Measurements from ENCODE around the gene TBC1D19. TPM values are rescaled to one million over a fixed set of nuclear protein-coding genes. Genes with fewer than 3 reads are reported as not detected.
A peak's percentile ranks its signal among the peaks of the same experiment; 100 is the strongest.

The TBC1D19 gene
- total and polyA plus RNA-seq, 9 of the 15 experiments (the other 6 are each of a cell fraction or from before 2014, with no cell fraction given) = 0.73 to 5.6 (median 3.7) TPM

GRCh38 chr4:26782168-26782829, 198.4 kb downstream of the TBC1D19 start (continued):
- no peak for TF ChIP-seq ETV6 (IDR thresholded peaks at IDR 0.05; ENCODE audit: borderline replicate concordance in 1 of 2, low read depth in 2 of 2, low read length in 1 of 2)
- TF ChIP-seq ETV6 (CRISPR knock-in tag; IDR thresholded peaks at IDR 0.05; ENCODE audit: borderline replicate concordance) = no peak
- peak; percentile 46; the same call in 1 of the 2 replicates for TF ChIP-seq CTBP1 (IDR thresholded peaks at IDR 0.05; ENCODE audit: borderline replicate concordance)
- TF ChIP-seq CEBPB (tag; IDR thresholded peaks at IDR 0.05) = peak; percentile 80
- TF ChIP-seq STAG1 (CRISPR knock-in tag; IDR thresholded peaks at IDR 0.05; ENCODE audit: borderline replicate concordance) = no peak
- TF ChIP-seq CHAMP1 (IDR thresholded peaks at IDR 0.05) = peak; percentile 64; the same call in 1 of the 2 replicates
- peak; percentile 37 to 82; a peak in 3 of 4 replicates for TF ChIP-seq TRIM24 (IDR thresholded peaks at IDR 0.05)
- TF ChIP-seq RHOXF2B (CRISPR knock-in tag; conservative IDR thresholded peaks at IDR 0.05) = no peak
- TF ChIP-seq NR0B1 (IDR thresholded peaks at IDR 0.05; ENCODE audit: partially characterized antibody) = no peak
- no peak for TF ChIP-seq ZNF707 (CRISPR knock-in tag; conservative IDR thresholded peaks at IDR 0.05)
- TF ChIP-seq ZNF197 (CRISPR knock-in tag; IDR thresholded peaks at IDR 0.05; ENCODE audit: low read depth) = no peak; the same call in 1 of the 2 replicates
- no peak for TF ChIP-seq ZNF354B (CRISPR knock-in tag; IDR thresholded peaks at IDR 0.05)
- no peak for TF ChIP-seq ZNF217 (CRISPR knock-in tag; IDR thresholded peaks at IDR 0.05)
- no peak for TF ChIP-seq ZNF280A (IDR thresholded peaks at IDR 0.05; ENCODE audit: low read depth, partially characterized antibody)
- no peak for TF ChIP-seq ARID3B (CRISPR knock-in tag; IDR thresholded peaks at IDR 0.05; ENCODE audit: borderline replicate concordance)
- TF ChIP-seq ZNF239 (CRISPR knock-in tag; IDR thresholded peaks at IDR 0.05) = no peak; the same call in 1 of the 2 replicates
- TF ChIP-seq NFXL1 (CRISPR knock-in tag; IDR thresholded peaks at IDR 0.05) = no peak
- no peak for TF ChIP-seq FOXJ3 (CRISPR knock-in tag; IDR thresholded peaks at IDR 0.05)
- TF ChIP-seq ZFX (CRISPR knock-in tag; IDR thresholded peaks at IDR 0.05) = no peak
- peak; percentile 54; the same call in 1 of the 2 replicates for TF ChIP-seq SP1 (CRISPR knock-in tag; IDR thresholded peaks at IDR 0.05)
- no peak for TF ChIP-seq MLX (CRISPR knock-in tag; conservative IDR thresholded peaks at IDR 0.05)
- no peak for TF ChIP-seq KLF10 (CRISPR knock-in tag; IDR thresholded peaks at IDR 0.05)
